Measurements from ENCODE around the gene SCUBE3.

GRCh38 chr6:35194390-35194789, 19.4 kb upstream of the SCUBE3 start:
- no peak for TF ChIP-seq ZBTB33 (CRISPR knock-in tag; IDR thresholded peaks at IDR 0.05)
- TF ChIP-seq RNF219 (CRISPR knock-in tag; IDR thresholded peaks at IDR 0.05) = no peak
- TF ChIP-seq EZH2 (conservative IDR thresholded peaks at IDR 0.05; ENCODE audit: low read depth, low read length) = no peak
- no peak for TF ChIP-seq FOXK2 (IDR thresholded peaks at IDR 0.05)
- no peak for TF ChIP-seq RAD21 (CRISPR knock-in tag; IDR thresholded peaks at IDR 0.05)
- no peak for TF ChIP-seq PREB (CRISPR knock-in tag; IDR thresholded peaks at IDR 0.05)
